B cell (primary cell): ENCODE data around the gene LOX. TPM values are rescaled to one million over a fixed set of nuclear protein-coding genes. Genes with fewer than 3 reads are reported as not detected.

Source experiments
- ATAC-seq: fragments of 200-7000 bp; cut with Tn5 transposase; one replicate; pipeline ENCODE4 v1.10.0; 2021; ENCODE audit warnings: low read depth, mild to moderate bottlenecking, moderate number of reproducible peaks, moderate library complexity
- CTCF ChIA-PET: fragments of 350-600 bp; sonication (Branson Sonifier 250); formaldehyde crosslinking; loops from one replicate; lab custom pipeline; 2021; ENCODE audit warnings: antibody characterized with exemption, inconsistent platforms; lab: Charles Lee
- POLR2A ChIA-PET: fragments of 350-600 bp; sonication (Branson Sonifier 250); formaldehyde crosslinking; loops from one replicate; lab custom pipeline; 2021; ENCODE audit warnings: antibody characterized with exemption; lab: Charles Lee
- DNase-seq: peaks from one replicate; pipeline ENCODE4 v3.0.0; 2013
- H2AFZ ChIP-seq: 2 replicates; pipeline ENCODE4 v1.6.1; 2012; ENCODE audit warnings: mild to moderate bottlenecking, low read depth, low read length; ENCODE audit not compliant: insufficient read depth, poor library complexity, severe bottlenecking
- H3K27ac ChIP-seq, 2 donors: 1 replicate in 1 of 2; 2 replicates in 1 of 2; pipeline ENCODE4 v1.5.1; 2012 to 2013; ENCODE audit warnings: low read length in 2 of 2, mild to moderate bottlenecking in 2 of 2, moderate library complexity in 1 of 2
- H3K27me3 ChIP-seq, 4 experiments: fragments of 200-600 bp in 1 of 4; sonication (generic) in 1 of 4; replicated peaks in 1 of 4; 1 replicate in 2 of 4; 2 replicates in 2 of 4; pipeline versions ENCODE4 v1.6.1 to v1.7.0; 2013 to 2016; ENCODE audit warnings: low read length in 3 of 4, mild to moderate bottlenecking in 2 of 4, mixed read lengths in 1 of 4, moderate library complexity in 1 of 4; ENCODE audit not compliant: insufficient read depth in 4 of 4, control insufficient read depth in 3 of 4; ENCODE audit errors: control extremely low read depth in 1 of 4
- H3K36me3 ChIP-seq, 2 experiments: replicated peaks in 1 of 2; 1 replicate in 1 of 2; 2 replicates in 1 of 2; pipeline versions ENCODE4 v1.6.1 to v1.7.1; 2013; ENCODE audit warnings: low read length in 1 of 2; ENCODE audit not compliant: insufficient read depth in 2 of 2, control insufficient read depth in 1 of 2; ENCODE audit errors: control extremely low read depth in 1 of 2, extremely low read depth in 1 of 2
- H3K4me1 ChIP-seq, 2 donors: fragments of 200-600 bp in 1 of 2; sonication (generic) in 1 of 2; 1 replicate in 1 of 2; 2 replicates in 1 of 2; pipeline versions ENCODE4 v1.5.1 to v1.6.1; 2013 to 2017; ENCODE audit warnings: low read length in 2 of 2; ENCODE audit not compliant: control insufficient read depth in 2 of 2, insufficient read depth in 2 of 2
- H3K4me2 ChIP-seq: replicated peaks from 2 replicates; pipeline ENCODE3; 2012; ENCODE audit warnings: mild to moderate bottlenecking, low read depth, low read length; ENCODE audit not compliant: poor library complexity, severe bottlenecking
- H3K4me3 ChIP-seq, 5 experiments: fragments of 200-600 bp in 1 of 5; sonication (generic) in 1 of 5; 1 replicate in 3 of 5; 2 replicates in 2 of 5; pipeline versions ENCODE4 v1.5.1 to v1.7.0; 2011 to 2016; ENCODE audit warnings: low read length in 4 of 5, mild to moderate bottlenecking in 4 of 5, low read depth in 2 of 5, control low read depth in 1 of 5, moderate library complexity in 1 of 5; ENCODE audit not compliant: insufficient read depth in 1 of 5; ENCODE audit errors: control extremely low read depth in 1 of 5, extremely low read depth in 1 of 5
- H3K79me2 ChIP-seq: fragments of 200-600 bp; sonication (generic); one replicate; pipeline ENCODE4 v1.6.0; 2016; ENCODE audit warnings: low read length; ENCODE audit not compliant: control insufficient read depth, insufficient read depth
- H3K9ac ChIP-seq: fragments of 200-600 bp; sonication (generic); 2 replicates; pipeline ENCODE4 v1.6.1; 2017; ENCODE audit warnings: mild to moderate bottlenecking, low read length, moderate library complexity
- H3K9me3 ChIP-seq, 3 donors: one replicate each; pipeline versions ENCODE4 v1.6.1 to v1.7.1; 2013; ENCODE audit warnings: low read length in 2 of 3; ENCODE audit not compliant: control insufficient read depth in 2 of 3, insufficient read depth in 1 of 3; ENCODE audit errors: control extremely low read depth in 1 of 3
- H4K20me1 ChIP-seq: 2 replicates; pipeline ENCODE4 v1.6.0; 2012; ENCODE audit warnings: mild to moderate bottlenecking, low read length; ENCODE audit not compliant: insufficient read depth, control insufficient read depth, poor library complexity, severe bottlenecking
- H3K27ac Mint-ChIP-seq: one replicate; pipeline ENCODE4 v1.8.0; 2021; ENCODE audit warnings: mixed read lengths
- H3K27me3 Mint-ChIP-seq: one replicate; pipeline ENCODE4 v1.8.0; 2021; ENCODE audit warnings: mixed read lengths
- H3K4me1 Mint-ChIP-seq: one replicate; pipeline ENCODE4 v1.8.0; 2021; ENCODE audit warnings: mixed read lengths
- H3K4me3 Mint-ChIP-seq: one replicate; pipeline ENCODE4 v1.8.0; 2021; ENCODE audit warnings: mixed read lengths
- H3K9me3 Mint-ChIP-seq: one replicate; pipeline ENCODE4 v1.8.0; 2022; ENCODE audit warnings: mixed read lengths; ENCODE audit not compliant: insufficient read depth
- CTCF ChIP-seq: fragments of 200-600 bp; IDR thresholded peaks from one replicate; pipeline ENCODE4 v1.8.0; 2022; ENCODE audit warnings: antibody characterized with exemption, mild to moderate bottlenecking
- EZH2 ChIP-seq: IDR thresholded peaks from 2 replicates; pipeline ENCODE4 v1.6.1; 2012; ENCODE audit warnings: borderline replicate concordance, low read depth, mild to moderate bottlenecking, moderate library complexity, low read length; ENCODE audit not compliant: insufficient read depth, poor library complexity, severe bottlenecking
- WGBS: methylation state at CpG from one replicate; pipeline ENCODE4 v1.1.5; 2013; ENCODE audit warnings: missing lambda C conversion rate; ENCODE audit not compliant: insufficient coverage; 5-methylcytosine and 5-hydroxymethylcytosine counted together
- intact Hi-C: fragments of 100-400 bp; cut with micrococcal nuclease; formaldehyde crosslinking; loops from one replicate; pipeline ENCODE4 v1.10.0; 2022
- polyA plus RNA-seq: library from polyadenylated mRNA; depleted of rRNA; stranded (reverse); fragments of >200 nt; gene quantifications from 2 replicates; pipeline ENCODE4 v1.2.3, GENCODE V29; 2012
- total RNA-seq, 2 donors: library from RNA; stranded (reverse); fragments of 120-200 nt in 1 of 2; gene quantifications; 1 replicate in 1 of 2; 2 replicates in 1 of 2; pipeline versions ENCODE4 v1.2.3 to v1.2.4, GENCODE V29; 2013 to 2022

Gene LOX
- total and polyA plus RNA-seq, 2 donors (not counting 1 experiment from before 2014, with no cell fraction given): not detected

- DNase-seq (peak; percentile 9), ATAC-seq (no peak)
- ChIA-PET CTCF (no interaction called here), POLR2A (no interaction called here)
- Mint-ChIP-seq H3K27ac (no peak overlapping the region), H3K27me3 (peaks cover 52% of the 10 kb centered on the region), H3K4me3 (peak overlapping the region; percentile 74), H3K4me1 (peaks cover 18% of the 10 kb centered on the region), H3K9me3 (no peaks in the 10 kb centered on the region)
- H3K27me3 ChIP-seq: peaks cover 0 to 27% (median 18%) of the 10 kb centered on the region in 4 experiments
- TF ChIP-seq EZH2 (no peak), CTCF (no peak)
- H3K4me1 ChIP-seq: peaks cover 18 to 21% of the 10 kb centered on the region in 2 donors
- H3K9ac ChIP-seq: peak overlapping the region; percentile 29
- peak overlapping the region; percentile 38 for H2AFZ ChIP-seq
- no peaks in the 10 kb centered on the region for H3K79me2 ChIP-seq
- intact Hi-C loops: no loop called here
- peak overlapping the region; percentile 65 for H3K4me2 ChIP-seq
- no peaks in the 10 kb centered on the region for H3K9me3 ChIP-seq
- no peak overlapping the region for H3K27ac ChIP-seq
- H3K4me3 ChIP-seq: peak overlapping the region in 2 of 5 experiments; percentile 8 to 11
- no peaks in the 10 kb centered on the region for H3K36me3 ChIP-seq
- 4% methylated on average over 41 of the region's 43 CpGs for WGBS
- no peaks in the 10 kb centered on the region for H4K20me1 ChIP-seq
Observed at GRCh38 chr5:122076669-122077365, 1.2 kb downstream of the LOX start.

DNA sequence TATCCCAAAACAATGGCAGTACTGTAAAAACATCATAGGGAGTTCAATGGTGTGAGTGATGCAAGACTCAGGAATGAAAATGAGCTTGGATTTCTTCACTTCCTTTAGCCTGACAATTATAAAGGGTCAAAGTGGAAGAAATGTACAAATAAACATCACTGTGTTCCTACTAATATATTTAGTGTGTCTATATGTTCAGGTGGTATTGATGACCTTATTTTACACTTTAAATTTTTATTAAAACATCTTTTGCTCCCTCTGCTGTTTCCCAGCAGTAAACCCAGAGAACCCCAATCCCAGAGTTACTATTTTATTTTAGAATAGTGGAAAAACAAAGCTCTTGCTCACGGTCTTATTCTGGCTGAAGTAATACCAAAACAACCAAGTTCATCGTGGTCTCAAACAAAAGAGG lies 2.0 kb downstream of the LOX start:
- H3K27ac Mint-ChIP-seq: no peak overlapping the region
- intact Hi-C loops: no loop called here
- Histone ChIP-seq H3K4me3 (no peak overlapping the region), H4K20me1 (no peaks in the 10 kb centered on the region), H3K4me2 (no peak overlapping the region), H3K27me3 (peaks cover 0 to 27% (median 18%) of the 10 kb centered on the region in 4 experiments), H2AFZ (no peak overlapping the region), H3K4me1 (peaks cover 18 to 21% of the 10 kb centered on the region in 2 donors), H3K27ac (no peak overlapping the region), H3K9me3 (no peaks in the 10 kb centered on the region), H3K9ac (no peak overlapping the region), H3K36me3 (no peaks in the 10 kb centered on the region), H3K79me2 (no peaks in the 10 kb centered on the region)
- POLR2A ChIA-PET: no interaction called here
- DNase-seq (no peak), ATAC-seq (no peak)
- no peaks in the 10 kb centered on the region for H3K9me3 Mint-ChIP-seq
- peaks cover 48% of the 10 kb centered on the region for H3K27me3 Mint-ChIP-seq
- TF ChIP-seq CTCF (no peak), EZH2 (no peak)
- no peak overlapping the region for H3K4me3 Mint-ChIP-seq
- 0% methylated on average over 1 of the region's 2 CpGs for WGBS
- H3K4me1 Mint-ChIP-seq: peaks cover 18% of the 10 kb centered on the region
- CTCF ChIA-PET: interaction anchor here (0.6 kb wide), 1 partner anchor 1231 kb away, joined by 3 read pairs; no protein-coding TSS in a partner anchor
